Adrenal gland (tissue), 12 donors: Measurements from ENCODE around the gene ARHGEF4. TPM values are rescaled to one million over a fixed set of nuclear protein-coding genes. Genes with fewer than 3 reads are reported as not detected.

Experiments
- DNase-seq, 7 donors: peaks; one replicate each; pipeline ENCODE4 v3.0.0-alpha.2; 2019 to 2020
- H3K27ac ChIP-seq, 5 donors: fragments of 200-600 bp; sonication (generic) in 4 of 5; 1 replicate in 3 of 5; 2 replicates in 2 of 5; pipeline versions ENCODE4 v1.5.1 to v1.8.0; 2016 to 2020; ENCODE audit warnings: mild to moderate bottlenecking in 1 of 5
- H3K27me3 ChIP-seq: fragments of 200-600 bp; 2 replicates; pipeline ENCODE4 v1.8.0; 2021
- H3K36me3 ChIP-seq, 2 donors: fragments of 200-600 bp; replicated peaks in 1 of 2; 1 replicate in 1 of 2; 2 replicates in 1 of 2; pipeline versions ENCODE4 v1.5.1 to v1.8.0; 2018 to 2022
- H3K4me1 ChIP-seq, 2 donors: fragments of 200-600 bp; replicated peaks in 1 of 2; 1 replicate in 1 of 2; 2 replicates in 1 of 2; pipeline versions ENCODE4 v1.5.1 to v1.8.0; 2018 to 2021
- H3K4me3 ChIP-seq, 4 donors: fragments of 200-600 bp; sonication (generic) in 3 of 4; one replicate each; pipeline ENCODE4 v1.5.1; 2016 to 2018
- H3K9me3 ChIP-seq, 3 donors: fragments of 200-600 bp; sonication (generic) in 1 of 3; replicated peaks in 1 of 3; 1 replicate in 2 of 3; 2 replicates in 1 of 3; pipeline versions ENCODE4 v1.5.1 to v1.8.0; 2016 to 2021
- POLR2A ChIP-seq, 2 donors: fragments of 450-650 bp; IDR thresholded peaks; one replicate each; pipeline ENCODE4 v1.6.1; 2017; ENCODE audit warnings: antibody characterized with exemption in 2 of 2, mild to moderate bottlenecking in 2 of 2, moderate library complexity in 1 of 2
- WGBS, 4 donors: extraction: QIAGEN DNeasy Blood & Tissue Kit in 2 of 4; methylation state at CpG; one replicate each; pipeline versions ENCODE4 v1.1.5 to v1.1.7; 2013 to 2017; 5-methylcytosine and 5-hydroxymethylcytosine counted together
- intact Hi-C, 2 donors: fragments of 100-400 bp; cut with DNase I; formaldehyde crosslinking; loops; one replicate each; pipeline versions ENCODE4 v1.14.1 to v1.15.0; 2022 to 2023
- polyA plus RNA-seq, 3 donors: library from polyadenylated mRNA; stranded (reverse); fragments of 200-250 nt in 2 of 3; fragments of 350-450 nt in 1 of 3; fragmentation: Illumina TruSeq in 1 of 3; extraction: RNeasy Lipid Tissue Mini Kit (QIAGEN cat#74804) in 1 of 3; gene quantifications; one replicate each; pipeline ENCODE4 v1.2.3, GENCODE V29; 2013 to 2014
- total RNA-seq, 9 donors: library from RNA; depleted of rRNA in 4 of 9; stranded (reverse); fragments of >200 nt in 4 of 9; fragments of 120-200 nt in 1 of 9; fragmentation: NEBNext Ultra II Directional in 1 of 9; extraction: Animal tissue kit (Norgen Biotek cat#: 25700) in 1 of 9; gene quantifications; one replicate each; pipeline versions ENCODE4 v1.1.0 to v1.2.4, GENCODE V29; 2013 to 2023
- TF ChIP-seq, protein P1 (sequence below), 6 experiments: fragments of 450-650 bp in 4 of 6; fragments of 200-600 bp in 2 of 6; sonication (generic) in 1 of 6; IDR thresholded peaks; 1 replicate in 5 of 6; 2 replicates in 1 of 6; pipeline versions ENCODE4 v1.5.1 to v1.8.0; 2016 to 2021; ENCODE audit warnings: antibody characterized with exemption in 6 of 6, mild to moderate bottlenecking in 2 of 6, moderate library complexity in 1 of 6
- donor health status: healthy with polysubstance abuse.
- donor health status: Bipolar disorder and iron deficiency.
- donor health status: DM: yes; HTN: yes; CAD: no.
- donor health status: DM: no; HTN: no; CAD: no.
- donor health status: DM: no; HTN: no; CAD: no.
- donor health status: DM: yes; HTN: yes; CAD: no.

ARHGEF4 gene
- total and polyA plus RNA-seq, 12 donors = 0.97 to 40.4 (median 5.1) TPM

GRCh38 chr2:131049150-131049718 is 212.5 kb downstream of the ARHGEF4 start:
- no peaks in the 10 kb centered on the region for H3K9me3 ChIP-seq
- no peak overlapping the region for H3K4me3 ChIP-seq
- H3K4me1 ChIP-seq = no peaks in the 10 kb centered on the region
- no peak for TF ChIP-seq POLR2A (IDR thresholded peaks at IDR 0.05)
- TF ChIP-seq, protein P1, sequence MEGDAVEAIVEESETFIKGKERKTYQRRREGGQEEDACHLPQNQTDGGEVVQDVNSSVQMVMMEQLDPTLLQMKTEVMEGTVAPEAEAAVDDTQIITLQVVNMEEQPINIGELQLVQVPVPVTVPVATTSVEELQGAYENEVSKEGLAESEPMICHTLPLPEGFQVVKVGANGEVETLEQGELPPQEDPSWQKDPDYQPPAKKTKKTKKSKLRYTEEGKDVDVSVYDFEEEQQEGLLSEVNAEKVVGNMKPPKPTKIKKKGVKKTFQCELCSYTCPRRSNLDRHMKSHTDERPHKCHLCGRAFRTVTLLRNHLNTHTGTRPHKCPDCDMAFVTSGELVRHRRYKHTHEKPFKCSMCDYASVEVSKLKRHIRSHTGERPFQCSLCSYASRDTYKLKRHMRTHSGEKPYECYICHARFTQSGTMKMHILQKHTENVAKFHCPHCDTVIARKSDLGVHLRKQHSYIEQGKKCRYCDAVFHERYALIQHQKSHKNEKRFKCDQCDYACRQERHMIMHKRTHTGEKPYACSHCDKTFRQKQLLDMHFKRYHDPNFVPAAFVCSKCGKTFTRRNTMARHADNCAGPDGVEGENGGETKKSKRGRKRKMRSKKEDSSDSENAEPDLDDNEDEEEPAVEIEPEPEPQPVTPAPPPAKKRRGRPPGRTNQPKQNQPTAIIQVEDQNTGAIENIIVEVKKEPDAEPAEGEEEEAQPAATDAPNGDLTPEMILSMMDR (IDR thresholded peaks at IDR 0.05) = no peak
- 92 to 99% (median 94%) methylated on average over 7 of the region's 7 CpGs for WGBS, 4 donors
- intact Hi-C loops = no loop called here
- no peak overlapping the region for H3K27ac ChIP-seq
- peaks cover 4 to 71% of the 10 kb centered on the region in 2 donors for H3K36me3 ChIP-seq
- no peaks in the 10 kb centered on the region for H3K27me3 ChIP-seq
- peak in 1 of 7 donors; percentile 2 for DNase-seq

DNA sequence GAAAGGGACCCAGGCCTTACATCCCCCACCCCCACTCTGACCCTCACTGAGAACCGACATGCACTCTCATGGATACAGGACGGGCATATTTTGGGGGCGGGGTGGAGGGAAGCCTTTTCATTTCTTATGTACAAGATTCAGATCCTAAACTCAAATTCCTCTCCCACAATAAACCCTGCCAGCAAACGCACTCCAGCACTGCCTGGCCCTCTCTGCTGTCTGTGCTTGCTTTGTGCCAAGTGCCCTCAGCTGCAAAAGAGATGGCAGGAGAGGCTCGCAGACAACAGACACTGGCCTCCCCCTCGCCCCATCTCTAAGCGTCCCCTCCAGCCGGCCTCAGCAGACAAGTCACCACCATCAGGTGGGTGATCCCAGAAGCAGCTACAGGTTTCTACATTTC is 214.2 kb downstream of the ARHGEF4 start:
- peak in 1 of 7 donors; percentile 9 for DNase-seq
- no peak overlapping the region for H3K27ac ChIP-seq
- no peaks in the 10 kb centered on the region for H3K4me1 ChIP-seq
- no peaks in the 10 kb centered on the region for H3K9me3 ChIP-seq
- peaks cover 4 to 85% of the 10 kb centered on the region in 2 donors for H3K36me3 ChIP-seq
- TF ChIP-seq, protein P1 (IDR thresholded peaks at IDR 0.05) = no peak
- no peak for TF ChIP-seq POLR2A (IDR thresholded peaks at IDR 0.05)
- no peak overlapping the region for H3K4me3 ChIP-seq
- WGBS, 4 donors = 93 to 100% (median 95%) methylated on average over 8 of the region's 8 CpGs
- intact Hi-C loops = no loop called here
- no peaks in the 10 kb centered on the region for H3K27me3 ChIP-seq

GRCh38 chr2:131052741-131053263 is 216.1 kb downstream of the ARHGEF4 start:
- DNase-seq = peak in 1 of 7 donors; percentile 3
- Histone ChIP-seq H3K27ac (no peak overlapping the region), H3K4me3 (no peak overlapping the region), H3K4me1 (peaks cover 7 to 8% of the 10 kb centered on the region in 2 donors), H3K36me3 (peaks cover 4 to 84% of the 10 kb centered on the region in 2 donors), H3K9me3 (no peaks in the 10 kb centered on the region), H3K27me3 (no peaks in the 10 kb centered on the region)
- no peak for TF ChIP-seq POLR2A (IDR thresholded peaks at IDR 0.05)
- TF ChIP-seq, protein P1 (IDR thresholded peaks at IDR 0.05) = no peak
- intact Hi-C loops = no loop called here
- 89 to 94% (median 93%) methylated on average over 7 to 8 of the region's 8 CpGs for WGBS, 4 donors

DNA sequence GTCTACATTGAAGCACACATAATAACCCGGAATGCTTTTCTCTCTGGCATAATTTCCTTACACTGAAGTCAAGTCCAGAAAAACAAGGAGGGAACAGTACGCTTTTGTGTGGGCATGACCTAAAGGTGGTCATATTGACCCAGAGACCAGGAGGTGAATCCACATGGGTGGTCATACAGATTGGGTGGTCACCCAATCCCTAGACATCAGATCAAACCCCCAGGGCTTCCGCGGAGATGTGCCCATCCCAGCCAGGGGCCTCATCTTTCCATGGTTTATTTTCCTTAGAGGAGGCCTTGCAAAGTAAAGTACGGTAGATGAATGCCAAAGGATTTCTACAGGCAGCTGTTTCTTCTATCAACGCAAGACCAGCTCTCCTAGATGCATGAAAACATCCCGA is 217.8 kb downstream of the ARHGEF4 start:
- intact Hi-C loops = no loop called here
- DNase-seq = no peak
- H3K27ac ChIP-seq = no peak overlapping the region

More for the DNA sequence above, 217.8 kb downstream of the ARHGEF4 start:
- TF ChIP-seq, protein P1 (IDR thresholded peaks at IDR 0.05) = no peak
- no peak for TF ChIP-seq POLR2A (IDR thresholded peaks at IDR 0.05)
- no peaks in the 10 kb centered on the region for H3K27me3 ChIP-seq
- 94 to 96% (median 96%) methylated on average over 4 to 7 of the region's 7 CpGs for WGBS, 4 donors
- peaks cover 4 to 72% of the 10 kb centered on the region in 2 donors for H3K36me3 ChIP-seq
- peaks cover 7 to 8% of the 10 kb centered on the region in 2 donors for H3K4me1 ChIP-seq
- H3K4me3 ChIP-seq = no peak overlapping the region
- H3K9me3 ChIP-seq = no peaks in the 10 kb centered on the region
